Loucy (cell line): ENCODE results near the gene DNAJB9.

Source experiments
- CTCF ChIP-seq: fragments of 200-600 bp; sonication (generic); conservative IDR thresholded peaks from 2 replicates; pipeline ENCODE4 v1.5.1; 2014; ENCODE audit warnings: mild to moderate bottlenecking, antibody characterized with exemption, low read length
- EZH2phosphoT487 ChIP-seq: fragments of 200-600 bp; IDR thresholded peaks from 2 replicates; pipeline ENCODE4 v1.6.1; 2018; ENCODE audit warnings: antibody characterized with exemption, mild to moderate bottlenecking, moderate library complexity, borderline replicate concordance

DNA sequence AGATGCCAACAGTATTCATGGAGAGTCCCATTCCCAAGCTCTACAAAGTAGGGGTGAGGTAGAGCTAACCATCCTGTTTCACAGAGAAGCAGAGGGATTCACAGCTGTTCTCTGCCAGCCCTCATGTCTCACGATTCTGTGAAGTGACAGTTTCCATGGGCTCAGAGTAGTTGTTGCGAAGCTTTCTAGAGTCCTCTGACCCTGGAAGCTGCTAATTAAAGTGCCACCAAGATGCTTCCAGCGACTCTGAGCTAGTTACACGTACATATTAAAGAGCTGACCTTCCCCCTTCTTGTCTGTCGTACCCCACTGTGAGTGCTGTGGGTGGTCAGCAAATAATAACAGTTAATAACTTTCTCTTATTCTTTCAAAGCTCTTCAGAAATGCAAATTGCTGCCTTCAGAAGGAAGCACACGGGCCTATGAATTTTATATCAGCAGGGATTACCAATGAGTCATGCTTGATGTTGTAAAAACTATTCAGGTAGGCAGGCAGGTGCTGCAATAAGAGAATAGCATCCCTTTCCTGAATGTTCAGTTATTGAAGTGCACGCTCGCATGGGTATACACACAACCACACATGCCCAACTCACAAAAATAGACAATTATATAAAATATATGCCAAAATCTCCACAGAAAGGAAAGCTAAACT lies 34.1 kb downstream of the DNAJB9 start:
- TF ChIP-seq CTCF (no peak), EZH2phosphoT487 (no peak)
